SH-SY5Y (cell line): ENCODE results near the gene ZNF212.

Experiments
- GATA2 ChIP-seq: IDR thresholded peaks from 2 replicates; pipeline ENCODE4 v1.6.1; 2011; ENCODE audit warnings: mild to moderate bottlenecking, low read depth, low read length
- GATA3 ChIP-seq: IDR thresholded peaks from 2 replicates; pipeline ENCODE4 v1.6.1; 2011; ENCODE audit warnings: low read depth, mild to moderate bottlenecking, low read length, moderate library complexity

DNA sequence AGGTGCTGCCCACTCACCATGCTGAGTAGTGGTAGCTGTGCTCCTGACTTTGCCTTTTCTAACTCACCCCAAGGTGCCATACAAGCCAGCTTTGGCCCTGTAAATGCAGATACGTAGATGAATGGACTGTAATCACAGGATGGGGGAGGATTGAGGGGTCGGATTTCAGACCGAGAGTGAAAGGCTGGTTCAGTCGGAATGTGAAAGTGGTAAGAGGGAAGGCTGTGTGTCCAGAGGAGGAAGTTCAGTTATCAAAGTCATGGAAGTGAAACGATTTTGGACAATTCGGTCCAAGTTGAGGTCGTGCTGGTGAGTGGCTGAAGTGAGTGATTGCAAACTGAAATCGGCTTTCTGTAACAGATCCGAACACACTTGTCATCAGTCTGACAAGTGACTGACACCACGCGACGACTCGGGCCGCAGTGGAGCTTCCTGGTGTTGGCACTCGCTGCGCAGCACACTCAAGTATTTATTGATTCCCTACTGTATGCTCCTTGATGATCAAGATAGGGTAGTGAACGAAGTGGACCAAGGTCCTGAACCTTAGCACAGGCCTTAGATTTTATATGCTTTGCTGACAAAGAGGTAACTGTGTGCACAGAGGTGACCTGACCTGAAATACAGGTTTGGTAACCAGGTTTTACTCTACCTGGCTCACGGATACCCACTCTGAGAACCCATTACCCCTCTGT lies 33.6 kb upstream of the ZNF212 start:
- no peak for TF ChIP-seq GATA2
- TF ChIP-seq GATA3, result no peak
